T-cell (primary cell): Measurements from ENCODE around the gene P2RX3. TPM values are rescaled to one million over a fixed set of nuclear protein-coding genes. Genes with fewer than 3 reads are reported as not detected.

ENCODE experiments used
- ATAC-seq, 4 experiments: fragments of 200-7000 bp in 3 of 4; fragments of 150-1000 bp in 1 of 4; cut with Tn5 transposase; replicated peaks in 1 of 4; 1 replicate in 3 of 4; 2 replicates in 1 of 4; pipeline ENCODE4 v1.10.0; 2021; ENCODE audit warnings: moderate library complexity in 3 of 4, mild to moderate bottlenecking in 2 of 4, moderate number of reproducible peaks in 1 of 4
- CTCF ChIA-PET, 2 donors: fragments of 300-600 bp; sonication (Branson Sonifier 250); formaldehyde crosslinking; loops; one replicate each; lab custom pipeline; 2022; ENCODE audit warnings: antibody characterized with exemption in 2 of 2; lab: Charles Lee
- POLR2A ChIA-PET, 2 donors: fragments of 300-600 bp; sonication (Branson Sonifier 250); formaldehyde crosslinking; loops; one replicate each; lab custom pipeline; 2022; ENCODE audit warnings: antibody characterized with exemption in 2 of 2; lab: Charles Lee
- DNase-seq, 35 experiments: peaks; one replicate each; pipeline versions ENCODE4 v3.0.0 to v3.0.0-alpha.2; 2013 to 2023
- H3K27ac ChIP-seq: one replicate; pipeline ENCODE4 v1.5.1; 2013; ENCODE audit warnings: low read length
- H3K27me3 ChIP-seq, 2 experiments: replicated peaks in 1 of 2; 1 replicate in 1 of 2; 2 replicates in 1 of 2; pipeline versions ENCODE4 v1.6.1 to v1.7.0; 2013; ENCODE audit warnings: low read length in 1 of 2, mixed read lengths in 1 of 2; ENCODE audit not compliant: control insufficient read depth in 2 of 2, insufficient read depth in 2 of 2; ENCODE audit errors: extremely low read depth in 1 of 2
- H3K36me3 ChIP-seq, 2 donors: 1 replicate in 1 of 2; 2 replicates in 1 of 2; pipeline versions ENCODE4 v1.6.1 to v1.7.0; 2013; ENCODE audit warnings: low read length in 1 of 2; ENCODE audit not compliant: control insufficient read depth in 2 of 2, insufficient read depth in 1 of 2; ENCODE audit errors: extremely low read depth in 1 of 2
- H3K4me1 ChIP-seq, 2 experiments: 1 replicate in 1 of 2; 2 replicates in 1 of 2; pipeline versions ENCODE4 v1.6.1 to v1.7.0; 2013; ENCODE audit warnings: low read length in 2 of 2, mixed read lengths in 1 of 2; ENCODE audit not compliant: insufficient read depth in 2 of 2, control insufficient read depth in 1 of 2; ENCODE audit errors: extremely low read depth in 1 of 2
- H3K4me3 ChIP-seq, 2 donors: 1 replicate in 1 of 2; 2 replicates in 1 of 2; pipeline versions ENCODE4 v1.5.1 to v1.7.0; 2013; ENCODE audit warnings: mild to moderate bottlenecking in 2 of 2, low read length in 1 of 2, moderate library complexity in 1 of 2; ENCODE audit not compliant: control insufficient read depth in 1 of 2; ENCODE audit errors: extremely low read depth in 1 of 2
- H3K9me3 ChIP-seq: 2 replicates; pipeline ENCODE4 v1.7.0; 2013
- H3K27ac Mint-ChIP-seq, 2 donors: one replicate each; pipeline ENCODE4 v1.8.0; 2020 to 2021; ENCODE audit warnings: mild to moderate bottlenecking in 2 of 2, mixed read lengths in 2 of 2
- H3K27me3 Mint-ChIP-seq, 2 donors: one replicate each; pipeline ENCODE4 v1.8.0; 2021 to 2022; ENCODE audit warnings: mixed read lengths in 2 of 2
- H3K36me3 Mint-ChIP-seq: one replicate; pipeline ENCODE4 v1.8.0; 2021; ENCODE audit warnings: mixed read lengths
- H3K4me1 Mint-ChIP-seq, 3 donors: one replicate each; pipeline ENCODE4 v1.8.0; 2020 to 2022; ENCODE audit warnings: mixed read lengths in 3 of 3, mild to moderate bottlenecking in 1 of 3
- H3K4me3 Mint-ChIP-seq, 3 donors: one replicate each; pipeline ENCODE4 v1.8.0; 2020 to 2022; ENCODE audit warnings: mild to moderate bottlenecking in 3 of 3, mixed read lengths in 3 of 3, moderate library complexity in 3 of 3
- H3K9me3 Mint-ChIP-seq, 3 donors: one replicate each; pipeline ENCODE4 v1.8.0; 2020 to 2022; ENCODE audit warnings: mixed read lengths in 3 of 3
- whole genome bisulfite sequencing: methylation state at CpG from one replicate; pipeline ENCODE4 v1.1.5; 2013; ENCODE audit warnings: missing lambda C conversion rate; ENCODE audit not compliant: insufficient coverage; 5-methylcytosine and 5-hydroxymethylcytosine counted together
- total RNA-seq, 35 experiments: library from RNA in 6 of 35; stranded (reverse) in 6 of 35; fragments of 120-200 nt in 1 of 35; gene quantifications; one replicate each; pipeline versions ENCODE4 v1.2.1 to v1.2.4 and lab custom pipeline; 2013 to 2026

P2RX3 gene
- total RNA-seq, 5 donors from 2014 or later (not counting 1 experiment from before 2014, with no cell fraction given) = not detected

GRCh38 chr11:57414612-57415212 lies 76.6 kb downstream of the P2RX3 start:
- no peak for ATAC-seq
- DNase-seq = no peak
- Histone ChIP-seq H3K4me3 (no peak overlapping the region), H3K27me3 (no peaks in the 10 kb centered on the region), H3K27ac (no peak overlapping the region), H3K9me3 (no peaks in the 10 kb centered on the region), H3K36me3 (peaks cover 14 to 50% of the 10 kb centered on the region in 2 donors), H3K4me1 (no peaks in the 10 kb centered on the region)
- Mint-ChIP-seq H3K4me3 (no peak overlapping the region), H3K9me3 (no peaks in the 10 kb centered on the region), H3K4me1 (no peaks in the 10 kb centered on the region), H3K27me3 (no peaks in the 10 kb centered on the region), H3K36me3 (peaks cover 68% of the 10 kb centered on the region), H3K27ac (no peak overlapping the region)
- CTCF ChIA-PET = no interaction called here
- POLR2A ChIA-PET = no interaction called here
- WGBS = 100% methylated on average over 3 of the region's 11 CpGs

- H3K9me3 Mint-ChIP-seq = no peaks in the 10 kb centered on the region
- no peaks in the 10 kb centered on the region for H3K27me3 Mint-ChIP-seq
- no peaks in the 10 kb centered on the region for H3K9me3 ChIP-seq
- H3K4me1 Mint-ChIP-seq = no peaks in the 10 kb centered on the region
- H3K4me3 Mint-ChIP-seq = no peak overlapping the region
- ChIA-PET CTCF (interaction anchor here in 1 of 2 donors (0.6 kb wide), 1 partner anchor 8 kb away, joined by 4 read pairs; no protein-coding TSS in a partner anchor), POLR2A (no interaction called here)
- H3K36me3 Mint-ChIP-seq = peaks cover 64% of the 10 kb centered on the region
- H3K4me3 ChIP-seq = no peak overlapping the region
- ATAC-seq = no peak
- no peak for DNase-seq
- H3K36me3 ChIP-seq = peaks cover 11 to 53% of the 10 kb centered on the region in 2 donors
- peaks cover 0 to 6% of the 10 kb centered on the region in 2 experiments for H3K4me1 ChIP-seq
- 80% methylated on average over 1 of the region's 3 CpGs for WGBS
- H3K27me3 ChIP-seq = no peaks in the 10 kb centered on the region
- H3K27ac ChIP-seq = no peak overlapping the region
- H3K27ac Mint-ChIP-seq = no peak overlapping the region
Measured at GRCh38 chr11:57416436-57416835, 78.3 kb downstream of the P2RX3 start.

GRCh38 chr11:57417056-57417455 lies 78.9 kb downstream of the P2RX3 start:
- no peak overlapping the region for H3K4me3 Mint-ChIP-seq
- H3K27me3 Mint-ChIP-seq = no peaks in the 10 kb centered on the region
- ATAC-seq (no peak), DNase-seq (no peak)
- Histone ChIP-seq H3K27me3 (no peaks in the 10 kb centered on the region), H3K9me3 (no peaks in the 10 kb centered on the region), H3K4me3 (no peak overlapping the region), H3K36me3 (peaks cover 11 to 57% of the 10 kb centered on the region in 2 donors), H3K27ac (no peak overlapping the region), H3K4me1 (peaks cover 0 to 10% of the 10 kb centered on the region in 2 experiments)
- ChIA-PET POLR2A (no interaction called here), CTCF (interaction anchor here in 1 of 2 donors (0.6 kb wide), 2 partner anchors 8 to 317 kb away, joined by 4 to 8 read pairs; no protein-coding TSS in a partner anchor)
- H3K36me3 Mint-ChIP-seq = peaks cover 64% of the 10 kb centered on the region
- no peak overlapping the region for H3K27ac Mint-ChIP-seq
- WGBS = 97% methylated on average over 4 of the region's 4 CpGs
- H3K9me3 Mint-ChIP-seq = no peaks in the 10 kb centered on the region
- H3K4me1 Mint-ChIP-seq = peaks cover 0 to 6% (median 0%) of the 10 kb centered on the region in 3 donors

- no peak overlapping the region for H3K27ac ChIP-seq
- no peaks in the 10 kb centered on the region for H3K9me3 ChIP-seq
- no peak overlapping the region for H3K4me3 ChIP-seq
- DNase-seq (no peak), ATAC-seq (no peak)
- peaks cover 0 to 10% of the 10 kb centered on the region in 2 experiments for H3K4me1 ChIP-seq
- ChIA-PET CTCF (interaction anchor here in 1 of 2 donors (0.6 kb wide), 1 partner anchor 75 kb away, joined by 3 read pairs; no protein-coding TSS in a partner anchor), POLR2A (no interaction called here)
- Mint-ChIP-seq H3K9me3 (no peaks in the 10 kb centered on the region), H3K4me1 (peaks cover 7 to 16% (median 7%) of the 10 kb centered on the region in 3 donors), H3K27ac (no peak overlapping the region), H3K4me3 (no peak overlapping the region), H3K36me3 (peaks cover 67% of the 10 kb centered on the region), H3K27me3 (no peaks in the 10 kb centered on the region)
- H3K36me3 ChIP-seq = peaks cover 11 to 57% of the 10 kb centered on the region in 2 donors
- no peaks in the 10 kb centered on the region for H3K27me3 ChIP-seq
Measured at GRCh38 chr11:57418131-57418530, 80.0 kb downstream of the P2RX3 start.

GRCh38 chr11:57419146-57419545 lies 81.0 kb downstream of the P2RX3 start:
- 93% methylated on average over 3 of the region's 3 CpGs for WGBS
- ChIA-PET CTCF (interaction anchor here in 1 of 2 donors (0.6 kb wide), 1 partner anchor 54 kb away, joined by 3 read pairs; no protein-coding TSS in a partner anchor), POLR2A (interaction anchor here in 1 of 2 donors (0.5 kb wide), 1 partner anchor 23 kb away, joined by 4 read pairs; no protein-coding TSS in a partner anchor)
- no peaks in the 10 kb centered on the region for H3K9me3 ChIP-seq
- H3K36me3 ChIP-seq = peaks cover 7 to 51% of the 10 kb centered on the region in 2 donors
- H3K4me3 Mint-ChIP-seq = no peak overlapping the region
- H3K27ac ChIP-seq = no peak overlapping the region
- no peak overlapping the region for H3K27ac Mint-ChIP-seq
- H3K27me3 Mint-ChIP-seq = no peaks in the 10 kb centered on the region
- no peak overlapping the region for H3K4me3 ChIP-seq
- no peak for DNase-seq
- peaks cover 13 to 25% (median 15%) of the 10 kb centered on the region in 3 donors for H3K4me1 Mint-ChIP-seq
- peaks cover 0 to 16% of the 10 kb centered on the region in 2 experiments for H3K4me1 ChIP-seq
- no peaks in the 10 kb centered on the region for H3K27me3 ChIP-seq
- no peaks in the 10 kb centered on the region for H3K9me3 Mint-ChIP-seq
- H3K36me3 Mint-ChIP-seq = peaks cover 61% of the 10 kb centered on the region
- no peak for ATAC-seq

GRCh38 chr11:57421066-57421465 lies 82.9 kb downstream of the P2RX3 start:
- Mint-ChIP-seq H3K36me3 (peaks cover 44% of the 10 kb centered on the region), H3K27ac (no peak overlapping the region), H3K4me3 (no peak overlapping the region), H3K9me3 (no peaks in the 10 kb centered on the region), H3K4me1 (peaks cover 32 to 44% (median 34%) of the 10 kb centered on the region in 3 donors), H3K27me3 (no peaks in the 10 kb centered on the region)
- DNase-seq (no peak), ATAC-seq (no peak)
- POLR2A ChIA-PET = no interaction called here
- no peaks in the 10 kb centered on the region for H3K9me3 ChIP-seq
- H3K36me3 ChIP-seq = peaks cover 4 to 36% of the 10 kb centered on the region in 2 donors
- WGBS = 100% methylated on average over 1 of the region's 4 CpGs
- no peak overlapping the region for H3K4me3 ChIP-seq
- H3K27ac ChIP-seq = no peak overlapping the region
- CTCF ChIA-PET = interaction anchor here in 1 of 2 donors (1.2 kb wide), 1 partner anchor 76 kb away, joined by 3 read pairs; no protein-coding TSS in a partner anchor
- peaks cover 11 to 35% of the 10 kb centered on the region in 2 experiments for H3K4me1 ChIP-seq
- H3K27me3 ChIP-seq = no peaks in the 10 kb centered on the region
